IPS-18a (cell line): Measurements from ENCODE around the gene STOML1.

Experiments
- H3K27ac ChIP-seq: one replicate; pipeline ENCODE4 v1.5.1; 2013; ENCODE audit warnings: low read length
- H3K27me3 ChIP-seq: one replicate; pipeline ENCODE4 v1.6.1; 2013; ENCODE audit warnings: mild to moderate bottlenecking, low read length; ENCODE audit not compliant: control insufficient read depth, insufficient read depth
- H3K36me3 ChIP-seq: one replicate; pipeline ENCODE4 v1.6.1; 2013; ENCODE audit warnings: low read depth, low read length; ENCODE audit not compliant: control insufficient read depth
- H3K4me1 ChIP-seq: one replicate; pipeline ENCODE4 v1.6.1; 2013; ENCODE audit warnings: low read depth, low read length; ENCODE audit not compliant: control insufficient read depth
- H3K4me3 ChIP-seq: one replicate; pipeline ENCODE4 v1.5.1; 2013; ENCODE audit warnings: low read length
- H3K9ac ChIP-seq: one replicate; pipeline ENCODE4 v1.6.1; 2013; ENCODE audit warnings: mild to moderate bottlenecking, low read length, moderate library complexity
- H3K9me3 ChIP-seq: one replicate; pipeline ENCODE4 v1.6.1; 2013; ENCODE audit warnings: low read depth, low read length; ENCODE audit not compliant: control insufficient read depth

The STOML1 gene

GRCh38 chr15:73946795-73947370 is 45.2 kb downstream of the STOML1 start:
- H3K27ac ChIP-seq = no peak overlapping the region
- H3K9me3 ChIP-seq = no peaks in the 10 kb centered on the region
- H3K36me3 ChIP-seq = no peaks in the 10 kb centered on the region
- peaks cover 14% of the 10 kb centered on the region for H3K4me1 ChIP-seq
- no peak overlapping the region for H3K4me3 ChIP-seq
- H3K27me3 ChIP-seq = no peaks in the 10 kb centered on the region
- no peak overlapping the region for H3K9ac ChIP-seq

- H3K9me3 ChIP-seq = no peaks in the 10 kb centered on the region
- no peak overlapping the region for H3K27ac ChIP-seq
These were observed 45.9 kb downstream of the STOML1 start for GRCh38 chr15:73946046-73946721.

GRCh38 chr15:73945130-73945508 is 47.0 kb downstream of the STOML1 start:
- Histone ChIP-seq H3K36me3 (no peaks in the 10 kb centered on the region), H3K9ac (no peak overlapping the region)

More at GRCh38 chr15:73946046-73946721, 45.9 kb downstream of the STOML1 start:
- Histone ChIP-seq H3K4me3 (no peak overlapping the region), H3K36me3 (no peaks in the 10 kb centered on the region), H3K27me3 (no peaks in the 10 kb centered on the region), H3K9ac (no peak overlapping the region), H3K4me1 (peaks cover 7% of the 10 kb centered on the region)

GRCh38 chr15:73944161-73945129 is 47.6 kb downstream of the STOML1 start:
- H3K27ac ChIP-seq = no peak overlapping the region
- no peaks in the 10 kb centered on the region for H3K27me3 ChIP-seq
- H3K4me1 ChIP-seq = no peaks in the 10 kb centered on the region
- no peak overlapping the region for H3K4me3 ChIP-seq
- no peaks in the 10 kb centered on the region for H3K9me3 ChIP-seq
- H3K36me3 ChIP-seq = no peaks in the 10 kb centered on the region
- no peak overlapping the region for H3K9ac ChIP-seq

More at GRCh38 chr15:73945130-73945508, 47.0 kb downstream of the STOML1 start:
- H3K27ac ChIP-seq = no peak overlapping the region
- no peak overlapping the region for H3K4me3 ChIP-seq
- H3K27me3 ChIP-seq = no peaks in the 10 kb centered on the region
- H3K9me3 ChIP-seq = no peaks in the 10 kb centered on the region
- H3K4me1 ChIP-seq = no peaks in the 10 kb centered on the region

GRCh38 chr15:73942751-73943270 is 49.3 kb downstream of the STOML1 start:
- no peak overlapping the region for H3K4me3 ChIP-seq
- no peaks in the 10 kb centered on the region for H3K4me1 ChIP-seq
- no peaks in the 10 kb centered on the region for H3K36me3 ChIP-seq
- no peak overlapping the region for H3K27ac ChIP-seq
- H3K9ac ChIP-seq = no peak overlapping the region
- no peaks in the 10 kb centered on the region for H3K27me3 ChIP-seq
- H3K9me3 ChIP-seq = no peaks in the 10 kb centered on the region

GRCh38 chr15:73941871-73942635 is 50.0 kb downstream of the STOML1 start:
- Histone ChIP-seq H3K9ac (no peak overlapping the region), H3K36me3 (no peaks in the 10 kb centered on the region), H3K9me3 (no peaks in the 10 kb centered on the region), H3K27me3 (no peaks in the 10 kb centered on the region), H3K27ac (no peak overlapping the region), H3K4me1 (no peaks in the 10 kb centered on the region), H3K4me3 (no peak overlapping the region)

- peaks cover 2% of the 10 kb centered on the region for H3K4me1 ChIP-seq
- no peak overlapping the region for H3K9ac ChIP-seq
- H3K9me3 ChIP-seq = no peaks in the 10 kb centered on the region
- H3K36me3 ChIP-seq = no peaks in the 10 kb centered on the region
- no peak overlapping the region for H3K4me3 ChIP-seq
- H3K27ac ChIP-seq = no peak overlapping the region
- no peaks in the 10 kb centered on the region for H3K27me3 ChIP-seq
These were observed 50.6 kb downstream of the STOML1 start for GRCh38 chr15:73941449-73941848.

- Histone ChIP-seq H3K4me3 (no peak overlapping the region), H3K9ac (no peak overlapping the region), H3K27me3 (no peaks in the 10 kb centered on the region), H3K36me3 (no peaks in the 10 kb centered on the region), H3K9me3 (no peaks in the 10 kb centered on the region), H3K4me1 (peaks cover 4% of the 10 kb centered on the region), H3K27ac (no peak overlapping the region)
These were observed 51.1 kb downstream of the STOML1 start for GRCh38 chr15:73941044-73941443.

GRCh38 chr15:73940061-73940981 is 51.8 kb downstream of the STOML1 start:
- peaks cover 10% of the 10 kb centered on the region for H3K4me1 ChIP-seq
- no peaks in the 10 kb centered on the region for H3K36me3 ChIP-seq
- no peak overlapping the region for H3K27ac ChIP-seq
- H3K27me3 ChIP-seq = no peaks in the 10 kb centered on the region
- H3K9ac ChIP-seq = no peak overlapping the region
- H3K4me3 ChIP-seq = no peak overlapping the region
- no peaks in the 10 kb centered on the region for H3K9me3 ChIP-seq

GRCh38 chr15:73939138-73939537 is 53.0 kb downstream of the STOML1 start:
- Histone ChIP-seq H3K36me3 (no peaks in the 10 kb centered on the region), H3K9me3 (no peaks in the 10 kb centered on the region), H3K4me1 (peaks cover 10% of the 10 kb centered on the region), H3K27ac (no peak overlapping the region), H3K9ac (no peak overlapping the region), H3K27me3 (no peaks in the 10 kb centered on the region), H3K4me3 (no peak overlapping the region)
